ENCODE measurements around the gene TINAG. TPM values are rescaled to one million over a fixed set of nuclear protein-coding genes. Genes with fewer than 3 reads are reported as not detected.

TINAG gene, protein sequence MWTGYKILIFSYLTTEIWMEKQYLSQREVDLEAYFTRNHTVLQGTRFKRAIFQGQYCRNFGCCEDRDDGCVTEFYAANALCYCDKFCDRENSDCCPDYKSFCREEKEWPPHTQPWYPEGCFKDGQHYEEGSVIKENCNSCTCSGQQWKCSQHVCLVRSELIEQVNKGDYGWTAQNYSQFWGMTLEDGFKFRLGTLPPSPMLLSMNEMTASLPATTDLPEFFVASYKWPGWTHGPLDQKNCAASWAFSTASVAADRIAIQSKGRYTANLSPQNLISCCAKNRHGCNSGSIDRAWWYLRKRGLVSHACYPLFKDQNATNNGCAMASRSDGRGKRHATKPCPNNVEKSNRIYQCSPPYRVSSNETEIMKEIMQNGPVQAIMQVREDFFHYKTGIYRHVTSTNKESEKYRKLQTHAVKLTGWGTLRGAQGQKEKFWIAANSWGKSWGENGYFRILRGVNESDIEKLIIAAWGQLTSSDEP
- total RNA-seq, result not detected

DNA sequence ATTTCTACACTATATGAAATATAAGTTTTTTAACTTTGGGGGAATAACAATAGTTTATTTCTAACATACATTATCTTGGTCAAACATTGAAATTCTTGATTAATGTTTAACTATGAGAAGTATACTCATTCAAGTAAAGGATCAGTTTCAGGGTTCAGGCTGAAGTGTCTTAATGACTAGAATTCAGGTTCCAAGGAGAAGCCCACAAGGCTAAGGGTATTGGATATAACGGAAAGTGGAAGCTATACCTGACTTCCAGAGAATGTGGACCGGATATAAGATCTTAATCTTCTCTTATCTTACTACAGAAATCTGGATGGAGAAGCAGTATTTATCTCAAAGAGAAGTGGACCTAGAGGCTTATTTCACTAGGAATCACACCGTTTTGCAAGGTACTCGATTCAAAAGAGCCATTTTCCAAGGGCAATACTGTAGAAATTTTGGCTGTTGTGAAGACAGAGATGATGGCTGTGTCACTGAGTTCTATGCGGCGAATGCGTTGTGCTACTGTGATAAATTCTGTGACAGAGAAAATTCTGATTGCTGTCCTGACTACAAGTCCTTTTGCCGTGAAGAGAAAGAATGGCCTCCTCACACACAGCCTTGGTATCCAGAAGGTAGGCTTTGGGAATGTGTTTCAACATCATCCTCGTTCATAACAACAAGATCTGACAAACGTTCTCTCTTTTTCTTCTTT lies at the start of gene TINAG:
Gene TINAG (plus strand): TSS at position 153 of the 697 bp plus-strand sequence. CDS start 110 bp downstream, at position 263.
- ATAC-seq (no peak), DNase-seq (no peak)
- H3K36me3 Mint-ChIP-seq (ENCODE audit: insufficient read depth), result no peaks in the 10 kb centered on the region
- no peaks in the 10 kb centered on the region for H3K27me3 Mint-ChIP-seq (ENCODE audit: low read depth)
- H3K4me3 Mint-ChIP-seq, result no peak within 1 kb of the TSS
- peaks cover 4% of the 10 kb centered on the region for H3K9me3 Mint-ChIP-seq
- no peaks in the 10 kb centered on the region for H3K4me1 Mint-ChIP-seq (ENCODE audit: low read depth)

DNA sequence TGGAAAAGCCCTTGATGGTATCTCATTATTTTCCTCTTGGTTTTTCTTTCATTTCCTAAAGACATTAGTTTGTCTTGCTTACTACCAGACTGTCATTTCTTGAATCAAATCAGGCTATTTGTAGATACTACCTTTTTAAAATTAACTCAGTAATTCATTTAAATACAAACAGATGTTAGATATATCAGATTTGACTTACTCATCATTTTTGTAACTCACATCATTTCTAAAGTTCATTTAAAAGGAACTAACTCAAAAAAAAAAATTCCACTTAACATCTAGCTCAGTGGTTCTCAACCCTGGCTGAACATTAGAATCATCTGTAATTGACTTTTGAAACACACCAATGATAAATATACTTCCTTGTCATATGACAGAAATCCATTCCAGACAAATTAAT lies 48.2 kb upstream of the TINAG start:
- Mint-ChIP-seq H3K36me3 (ENCODE audit: insufficient read depth) (no peaks in the 10 kb centered on the region), H3K27me3 (ENCODE audit: low read depth) (no peaks in the 10 kb centered on the region), H3K9me3 (no peaks in the 10 kb centered on the region), H3K4me1 (ENCODE audit: low read depth) (no peaks in the 10 kb centered on the region), H3K4me3 (no peak overlapping the region)
- no peak for ATAC-seq
- DNase-seq, result no peak

DNA sequence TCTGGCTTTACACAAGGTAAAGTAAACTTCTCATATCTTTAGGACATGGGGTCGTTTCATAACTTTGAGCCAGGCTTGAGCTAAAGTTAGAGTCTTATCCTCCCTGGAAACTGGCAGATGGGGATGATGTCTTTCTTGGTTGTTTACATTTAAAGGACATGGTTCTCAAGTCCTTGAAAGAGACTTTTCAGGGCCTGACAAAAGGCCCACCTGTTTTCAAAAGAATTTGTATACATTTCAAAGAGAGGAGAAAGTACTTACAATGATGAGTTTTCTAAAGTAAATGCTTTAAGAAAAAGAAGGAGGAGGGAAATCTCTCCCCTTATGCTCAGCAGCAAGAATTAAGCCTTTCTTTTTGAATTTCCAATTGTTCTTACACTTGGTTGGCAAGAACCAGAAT lies 45.7 kb upstream of the TINAG start:
- no peak for DNase-seq
- no peak for ATAC-seq
- H3K36me3 Mint-ChIP-seq (ENCODE audit: insufficient read depth), result no peaks in the 10 kb centered on the region
- no peak overlapping the region for H3K4me3 Mint-ChIP-seq
- no peaks in the 10 kb centered on the region for H3K4me1 Mint-ChIP-seq (ENCODE audit: low read depth)
- H3K9me3 Mint-ChIP-seq, result no peaks in the 10 kb centered on the region
- no peaks in the 10 kb centered on the region for H3K27me3 Mint-ChIP-seq (ENCODE audit: low read depth)

DNA sequence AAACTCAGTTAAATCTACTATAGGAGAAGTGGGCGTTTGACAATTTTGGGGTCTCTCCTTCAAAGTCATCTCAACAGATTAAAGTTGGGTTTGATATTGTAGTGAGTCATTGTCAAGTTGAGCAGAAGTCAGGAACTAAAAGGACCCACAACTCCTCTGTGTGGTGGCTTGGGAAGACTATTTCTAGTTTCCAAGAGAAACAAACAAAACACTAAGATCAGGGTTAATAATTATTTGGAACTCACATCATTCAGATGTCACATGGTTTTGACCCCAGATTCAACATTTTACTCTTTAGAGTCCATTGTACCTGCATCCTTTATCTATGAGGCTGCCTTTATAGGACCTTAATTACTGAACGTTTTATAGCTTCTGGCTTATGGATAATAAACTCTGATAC lies 45.3 kb upstream of the TINAG start:
- no peak overlapping the region for H3K4me3 Mint-ChIP-seq
- no peaks in the 10 kb centered on the region for H3K9me3 Mint-ChIP-seq
- no peaks in the 10 kb centered on the region for H3K4me1 Mint-ChIP-seq (ENCODE audit: low read depth)
- no peaks in the 10 kb centered on the region for H3K36me3 Mint-ChIP-seq (ENCODE audit: insufficient read depth)
- no peaks in the 10 kb centered on the region for H3K27me3 Mint-ChIP-seq (ENCODE audit: low read depth)
- DNase-seq, result no peak
- ATAC-seq, result no peak

DNA sequence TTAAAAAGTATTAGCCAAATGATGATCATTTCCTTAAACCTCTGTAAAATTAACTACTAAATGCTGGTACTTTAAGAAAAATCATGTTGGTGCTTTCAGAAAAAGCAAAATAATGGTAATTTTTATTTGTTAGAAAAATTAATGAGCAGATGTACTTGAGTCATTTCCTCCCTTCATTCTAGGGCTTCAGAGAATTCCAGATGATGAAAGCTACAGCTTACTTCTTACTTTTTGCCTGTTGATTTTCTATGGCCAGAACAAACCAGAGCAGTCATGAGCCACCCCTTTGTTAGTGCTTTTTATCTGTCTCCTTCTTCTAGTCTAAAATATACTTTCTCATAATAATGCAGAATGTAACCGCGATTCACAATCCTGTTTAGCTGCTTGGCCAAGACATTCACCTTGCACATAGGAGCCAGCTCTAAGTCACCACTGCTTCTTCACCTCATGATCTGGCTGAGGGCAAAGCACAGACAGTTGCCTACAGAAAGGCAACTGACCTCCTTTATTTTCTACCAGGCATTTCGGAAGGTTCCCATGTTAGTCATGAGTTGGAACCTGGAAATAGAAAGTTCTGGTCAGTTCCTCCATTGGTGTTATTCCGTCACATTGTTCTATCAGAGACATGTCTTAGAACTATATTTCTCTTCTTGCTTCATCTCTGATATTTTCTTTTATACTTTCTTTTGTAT lies 43.5 kb upstream of the TINAG start:
- ATAC-seq (no peak), DNase-seq (no peak)
- Mint-ChIP-seq H3K9me3 (no peaks in the 10 kb centered on the region), H3K4me1 (ENCODE audit: low read depth) (no peaks in the 10 kb centered on the region), H3K36me3 (ENCODE audit: insufficient read depth) (no peaks in the 10 kb centered on the region), H3K4me3 (no peak overlapping the region), H3K27me3 (ENCODE audit: low read depth) (no peaks in the 10 kb centered on the region)

DNA sequence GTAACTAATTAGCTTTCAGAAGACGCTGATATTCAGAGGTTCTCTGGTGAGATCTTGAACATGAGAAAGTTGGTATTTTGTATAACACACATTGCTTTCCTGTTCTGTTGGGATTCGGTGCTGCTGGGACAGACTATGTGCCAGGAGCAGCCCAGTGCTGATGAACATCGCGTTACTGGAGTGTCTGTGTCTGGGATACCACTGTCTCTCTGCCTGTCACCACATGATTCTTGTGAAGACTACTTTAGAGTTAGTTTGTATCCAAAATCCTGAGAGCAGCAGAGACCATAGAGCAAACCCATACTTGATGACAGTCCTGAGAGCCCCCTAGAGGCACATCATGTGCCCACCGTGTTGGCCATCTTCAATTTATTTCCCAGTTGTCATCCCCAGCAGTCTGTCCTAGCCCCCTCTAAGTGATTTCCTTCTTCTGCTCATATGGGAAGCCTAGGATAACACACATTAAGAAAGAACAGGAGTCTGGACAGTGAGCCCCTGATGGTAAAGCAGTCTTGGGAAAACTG lies 41.8 kb upstream of the TINAG start:
- Mint-ChIP-seq H3K27me3 (ENCODE audit: low read depth) (no peaks in the 10 kb centered on the region), H3K36me3 (ENCODE audit: insufficient read depth) (no peaks in the 10 kb centered on the region), H3K4me1 (ENCODE audit: low read depth) (no peaks in the 10 kb centered on the region), H3K9me3 (no peaks in the 10 kb centered on the region), H3K4me3 (no peak overlapping the region)
- DNase-seq (no peak), ATAC-seq (no peak)

DNA sequence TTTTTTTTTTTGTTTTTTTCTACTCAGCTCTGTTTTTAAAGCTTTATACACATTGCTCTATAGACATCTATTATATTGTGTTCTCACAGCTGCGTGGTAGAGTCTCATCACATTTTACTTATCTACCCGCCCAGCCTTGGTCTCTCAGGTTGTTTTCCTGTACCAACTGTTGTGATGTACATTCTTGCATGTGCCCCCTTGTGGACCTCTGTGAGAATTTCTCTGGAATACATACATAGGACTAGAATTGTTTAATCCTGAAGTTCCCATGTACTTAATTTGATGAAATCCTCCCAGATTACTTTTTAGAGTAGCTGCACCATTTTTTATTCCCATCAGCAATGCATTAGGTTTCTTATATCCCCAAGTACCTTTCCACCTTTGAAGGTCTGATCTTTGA lies 40.4 kb upstream of the TINAG start:
- Mint-ChIP-seq H3K4me1 (ENCODE audit: low read depth) (no peaks in the 10 kb centered on the region), H3K27me3 (ENCODE audit: low read depth) (no peaks in the 10 kb centered on the region), H3K4me3 (no peak overlapping the region), H3K9me3 (no peaks in the 10 kb centered on the region), H3K36me3 (ENCODE audit: insufficient read depth) (no peaks in the 10 kb centered on the region)
- ATAC-seq (no peak), DNase-seq (no peak)

DNA sequence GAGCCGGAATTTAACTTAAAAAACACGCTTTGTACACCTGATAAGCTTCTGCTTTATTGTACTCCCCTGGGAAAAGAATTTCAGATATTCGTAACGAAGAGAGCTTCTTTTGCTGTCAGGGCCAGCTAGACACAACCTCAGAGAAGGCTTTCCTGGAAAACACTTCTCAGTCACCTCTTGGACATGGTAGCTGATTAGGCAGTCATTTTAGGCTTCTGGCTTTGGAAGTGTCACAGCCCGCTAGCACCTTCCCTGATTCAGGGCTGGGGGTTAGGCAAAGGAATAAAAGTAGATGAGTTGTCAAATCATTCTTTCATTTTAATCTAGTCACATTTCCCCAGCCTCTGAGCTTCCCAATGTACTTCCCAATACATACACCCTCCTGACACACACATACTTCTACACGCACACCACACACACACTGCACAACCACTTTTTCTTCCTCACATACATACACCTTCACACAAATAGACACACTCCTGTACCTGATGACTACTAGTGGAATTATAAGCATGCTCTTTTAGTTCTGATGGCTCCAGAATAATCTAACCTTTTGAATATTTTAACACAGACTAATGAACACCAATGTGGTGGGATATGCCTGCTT lies 34.9 kb upstream of the TINAG start:
- Mint-ChIP-seq H3K9me3 (peaks cover 5% of the 10 kb centered on the region), H3K27me3 (ENCODE audit: low read depth) (no peaks in the 10 kb centered on the region), H3K4me1 (ENCODE audit: low read depth) (no peaks in the 10 kb centered on the region)

DNA sequence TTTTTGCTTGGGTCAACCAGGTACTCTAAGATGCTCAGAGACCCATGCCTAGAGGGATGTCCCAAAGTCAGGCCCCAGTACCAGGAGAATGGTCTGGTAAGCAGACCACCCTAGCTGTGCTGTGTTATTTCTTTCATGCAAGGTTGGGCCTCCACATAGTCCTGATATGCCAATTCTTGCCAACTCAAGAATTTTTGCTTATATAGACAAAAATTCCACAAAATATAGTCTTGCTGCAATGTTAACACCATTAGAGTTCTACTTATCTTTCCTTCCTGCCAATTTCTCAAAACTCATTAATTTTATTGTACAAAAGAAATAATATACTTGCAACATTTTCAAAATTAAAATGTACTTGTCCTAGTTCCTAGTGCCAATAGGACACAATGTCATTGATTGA lies 33.9 kb upstream of the TINAG start:
- no peak for ATAC-seq
- Mint-ChIP-seq H3K27me3 (ENCODE audit: low read depth) (no peaks in the 10 kb centered on the region), H3K4me1 (ENCODE audit: low read depth) (no peaks in the 10 kb centered on the region), H3K9me3 (peaks cover 9% of the 10 kb centered on the region), H3K4me3 (no peak overlapping the region), H3K36me3 (ENCODE audit: insufficient read depth) (no peaks in the 10 kb centered on the region)
- DNase-seq, result no peak

More for the DNA sequence above, 34.9 kb upstream of the TINAG start:
- DNase-seq (no peak), ATAC-seq (no peak)
- Mint-ChIP-seq H3K4me3 (no peak overlapping the region), H3K36me3 (ENCODE audit: insufficient read depth) (no peaks in the 10 kb centered on the region)

DNA sequence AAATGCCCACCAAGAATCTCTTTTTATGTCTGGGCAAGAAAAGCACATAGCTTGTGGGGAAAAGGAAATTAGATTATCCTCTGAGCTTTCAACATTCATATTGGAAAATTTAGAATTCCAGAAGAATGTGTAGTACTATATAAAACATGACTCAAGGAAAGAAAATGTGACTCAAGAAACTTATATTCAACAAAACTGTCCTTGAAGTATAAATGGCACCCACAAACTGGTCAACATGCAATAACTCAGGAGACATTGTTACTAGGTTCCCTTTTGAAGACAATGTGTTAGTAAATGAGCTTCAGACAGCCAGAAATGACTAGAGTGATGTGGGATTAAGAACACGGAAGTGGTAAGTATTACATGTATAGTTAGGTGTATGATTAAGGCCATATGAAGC lies 26.1 kb upstream of the TINAG start:
- H3K4me1 Mint-ChIP-seq (ENCODE audit: low read depth), result no peaks in the 10 kb centered on the region
- no peak for DNase-seq
- H3K4me3 Mint-ChIP-seq, result no peak overlapping the region
- peaks cover 10% of the 10 kb centered on the region for H3K9me3 Mint-ChIP-seq
- no peak for ATAC-seq
- no peaks in the 10 kb centered on the region for H3K36me3 Mint-ChIP-seq (ENCODE audit: insufficient read depth)
- H3K27me3 Mint-ChIP-seq (ENCODE audit: low read depth), result no peaks in the 10 kb centered on the region

DNA sequence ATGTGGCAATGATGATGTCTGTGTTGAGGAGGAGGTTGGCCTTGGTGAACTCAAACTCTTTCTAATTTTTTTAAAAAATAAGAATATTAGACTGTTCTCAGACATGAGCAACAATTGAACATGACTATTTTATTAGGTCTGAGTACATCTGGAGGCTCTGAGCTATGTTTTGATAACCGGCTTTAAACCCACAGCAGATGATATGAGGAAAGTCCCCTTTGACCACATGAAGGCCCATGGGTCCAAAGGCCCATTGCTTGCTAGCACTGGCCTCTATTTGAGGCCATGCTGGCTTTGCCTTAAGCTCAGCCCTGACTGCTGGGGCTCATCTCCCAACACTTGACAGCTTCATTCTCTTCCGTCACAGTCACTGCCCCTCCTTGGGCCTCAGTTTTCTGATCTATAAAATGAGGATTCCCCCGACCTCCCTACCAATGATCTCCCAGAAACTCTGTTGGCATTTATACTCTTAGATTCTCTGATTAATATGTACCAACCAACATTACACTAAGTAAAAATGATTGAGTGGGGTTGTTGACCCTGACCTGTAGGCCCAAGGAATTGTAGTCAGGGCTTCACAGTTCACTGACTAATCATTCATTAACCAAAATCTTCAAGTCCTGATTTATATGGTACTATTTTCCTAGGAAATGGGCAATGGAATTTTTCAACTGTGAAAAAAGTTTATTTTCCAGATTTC lies 23.9 kb upstream of the TINAG start:
- Mint-ChIP-seq H3K36me3 (ENCODE audit: insufficient read depth) (no peaks in the 10 kb centered on the region), H3K4me1 (ENCODE audit: low read depth) (no peaks in the 10 kb centered on the region), H3K9me3 (peaks cover 10% of the 10 kb centered on the region), H3K4me3 (no peak overlapping the region), H3K27me3 (ENCODE audit: low read depth) (no peaks in the 10 kb centered on the region)
- DNase-seq, result no peak
- no peak for ATAC-seq

DNA sequence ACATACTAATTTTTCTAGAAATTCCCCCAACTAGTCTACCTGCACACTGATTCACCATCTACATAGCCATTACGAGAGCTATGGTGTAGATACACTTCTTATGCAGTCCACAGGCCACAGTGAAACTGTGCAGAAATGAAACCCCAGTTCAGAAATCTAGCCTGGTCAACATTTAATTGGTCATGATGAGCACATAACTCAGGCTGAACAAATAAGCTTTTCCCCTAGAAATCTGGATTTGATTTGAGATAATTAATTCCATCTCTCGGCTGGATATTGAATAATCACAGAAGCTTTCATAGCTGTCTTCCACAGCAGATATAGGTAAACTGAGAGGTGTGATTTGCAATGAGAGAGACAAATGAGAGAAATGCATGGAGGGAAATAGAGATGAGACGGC lies 22.6 kb upstream of the TINAG start:
- H3K36me3 Mint-ChIP-seq (ENCODE audit: insufficient read depth), result no peaks in the 10 kb centered on the region
- no peak for ATAC-seq
- no peak overlapping the region for H3K4me3 Mint-ChIP-seq
- H3K27me3 Mint-ChIP-seq (ENCODE audit: low read depth), result no peaks in the 10 kb centered on the region
- peaks cover 10% of the 10 kb centered on the region for H3K9me3 Mint-ChIP-seq
- DNase-seq, result no peak
- no peaks in the 10 kb centered on the region for H3K4me1 Mint-ChIP-seq (ENCODE audit: low read depth)

DNA sequence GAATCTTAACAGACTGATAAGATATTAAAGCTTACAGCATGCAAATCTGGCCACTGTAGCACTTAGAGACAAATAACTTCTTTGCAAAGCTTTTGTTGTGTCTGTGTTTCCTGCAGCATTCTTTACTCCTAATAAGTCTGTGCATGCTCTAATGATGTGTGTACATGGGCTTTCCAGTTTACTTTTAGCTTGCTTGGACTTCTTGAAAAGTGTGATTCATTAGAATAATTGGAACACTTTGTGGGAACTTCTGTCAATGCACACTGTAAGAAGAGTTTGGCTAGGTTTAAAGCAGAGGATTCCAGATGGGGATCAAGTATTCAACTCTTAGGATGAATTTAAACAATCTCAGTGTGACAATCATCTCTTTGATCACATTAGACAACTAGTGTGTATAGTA lies 22.1 kb upstream of the TINAG start:
- ATAC-seq (no peak), DNase-seq (no peak)
- no peaks in the 10 kb centered on the region for H3K27me3 Mint-ChIP-seq (ENCODE audit: low read depth)
- H3K4me1 Mint-ChIP-seq (ENCODE audit: low read depth), result no peaks in the 10 kb centered on the region
- H3K36me3 Mint-ChIP-seq (ENCODE audit: insufficient read depth), result no peaks in the 10 kb centered on the region
- peaks cover 10% of the 10 kb centered on the region for H3K9me3 Mint-ChIP-seq
- no peak overlapping the region for H3K4me3 Mint-ChIP-seq

DNA sequence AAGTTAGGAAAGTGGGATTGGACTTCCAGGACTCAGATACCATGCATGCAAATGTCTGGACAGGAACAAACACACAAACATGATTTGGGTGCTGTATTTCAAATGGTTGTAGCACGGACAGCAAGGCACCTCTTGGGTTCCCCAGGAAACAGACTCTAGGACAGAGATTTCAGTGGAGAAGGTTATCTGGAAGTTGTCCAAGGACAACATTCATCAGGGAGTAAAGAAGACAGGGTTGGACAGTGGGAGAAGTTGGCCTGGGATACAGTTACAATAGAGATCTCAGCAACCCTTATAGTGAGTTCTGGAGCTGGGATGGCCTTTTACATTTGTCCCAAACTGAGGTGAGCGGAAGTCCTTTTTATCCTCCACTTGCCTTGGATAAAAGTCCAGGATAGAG lies 19.8 kb upstream of the TINAG start:
- Mint-ChIP-seq H3K36me3 (ENCODE audit: insufficient read depth) (no peaks in the 10 kb centered on the region), H3K27me3 (ENCODE audit: low read depth) (no peaks in the 10 kb centered on the region), H3K4me1 (ENCODE audit: low read depth) (peaks cover 2% of the 10 kb centered on the region), H3K9me3 (peaks cover 13% of the 10 kb centered on the region), H3K4me3 (no peak overlapping the region)
- DNase-seq (no peak), ATAC-seq (no peak)
